NCI-H524 treated with DMSO at 0.1 percent for 48 hours (cell line): ENCODE results near the gene PLBD1.

Experiments
- DNase-seq: peaks from one replicate; lab custom pipeline; 2025; lab: John Stamatoyannopoulos, UW

PLBD1 gene

DNA sequence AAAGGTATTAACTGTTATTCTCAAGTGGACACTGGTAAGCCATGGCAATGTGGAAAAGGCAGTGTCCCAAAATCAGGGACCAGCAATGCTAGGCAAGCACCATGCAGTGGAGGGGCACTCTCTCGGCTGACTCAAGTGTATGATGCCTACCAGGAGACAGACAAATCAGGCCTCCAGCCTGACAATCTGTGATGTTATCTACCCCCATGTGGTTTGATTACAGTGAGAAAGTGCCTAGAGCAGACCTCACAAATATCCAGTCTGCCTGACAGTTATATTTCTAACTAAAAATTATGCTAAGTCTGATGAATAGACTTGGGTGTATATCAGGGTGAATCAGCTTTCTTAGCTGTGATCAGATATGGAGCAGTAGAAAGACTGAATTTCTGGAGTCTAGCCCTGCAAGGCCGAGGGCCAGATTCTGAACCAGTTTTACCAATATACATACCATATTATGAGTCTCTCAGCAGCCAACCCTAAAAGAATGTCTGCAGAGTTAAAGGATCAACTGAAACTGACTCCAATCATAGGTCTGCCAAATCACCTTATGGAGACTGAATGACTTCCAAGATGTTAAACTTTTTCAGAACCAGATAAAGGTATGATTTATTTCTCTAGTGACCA is 3.2 kb downstream of the PLBD1 start:
- no peak for DNase-seq

DNA sequence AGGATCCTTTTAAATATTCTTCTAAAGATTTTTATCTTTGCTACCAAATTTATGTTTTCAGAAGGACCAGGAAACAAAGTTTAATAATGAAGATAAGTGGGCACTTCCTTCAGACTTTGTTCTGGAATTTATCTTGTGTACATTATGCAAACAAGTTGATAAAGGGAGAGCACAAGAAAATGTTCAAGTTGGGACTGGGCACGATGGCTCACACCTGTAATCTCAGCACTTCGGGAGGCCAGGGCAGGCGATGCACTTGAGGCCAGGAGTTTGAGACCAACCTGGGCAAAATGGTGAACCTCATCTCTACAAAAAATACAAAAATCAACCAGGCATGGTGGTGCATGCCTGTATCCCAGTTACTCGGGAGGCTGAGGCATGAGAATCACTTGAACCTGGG is 4.6 kb downstream of the PLBD1 start:
- DNase-seq, result no peak

DNA sequence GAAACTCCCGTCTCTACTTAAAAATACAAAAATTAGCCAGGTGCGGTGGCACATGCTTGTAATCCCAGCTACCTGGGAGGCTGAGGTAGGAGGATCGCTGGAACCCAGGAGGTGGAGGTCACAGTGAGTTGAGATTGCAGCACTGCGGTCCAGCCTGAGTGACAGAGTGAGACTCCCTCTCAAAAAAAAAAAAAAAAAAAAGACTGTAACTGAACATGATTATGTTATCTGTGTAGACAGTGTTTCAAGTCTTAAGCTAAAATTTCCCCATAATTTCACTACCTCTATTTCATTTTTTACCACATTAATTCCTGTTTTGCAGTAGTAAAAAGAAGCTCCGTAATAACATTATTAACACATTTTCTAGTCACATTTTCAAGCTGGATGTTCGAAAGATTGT is 5.4 kb downstream of the PLBD1 start:
- no peak for DNase-seq

DNA sequence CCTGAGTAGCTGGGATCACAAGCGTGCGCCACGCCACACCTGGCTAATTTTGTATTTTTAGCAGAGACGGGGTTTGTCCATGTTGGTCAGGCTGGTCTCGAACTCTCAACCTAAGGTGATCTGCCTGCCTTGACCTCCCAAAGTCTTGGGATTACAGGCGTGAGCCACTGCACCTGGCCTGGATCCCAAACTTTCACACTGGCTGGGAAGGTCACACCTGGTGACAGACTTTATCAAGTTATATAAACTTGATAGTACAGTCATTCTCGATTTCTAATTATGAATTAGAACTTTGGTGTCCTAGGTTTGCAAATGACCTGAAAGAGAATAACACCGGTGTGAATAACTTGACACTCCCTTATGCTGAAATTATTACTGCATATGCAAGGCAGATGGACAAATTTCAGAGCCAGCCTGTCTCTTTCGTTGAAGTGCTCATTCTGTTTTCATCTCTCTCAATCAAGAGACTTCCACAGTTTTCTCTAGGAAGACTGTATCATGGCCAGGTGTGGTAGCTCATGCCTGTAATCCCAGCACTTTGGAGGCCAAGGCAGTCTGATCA is 5.9 kb downstream of the PLBD1 start:
- no peak for DNase-seq

DNA sequence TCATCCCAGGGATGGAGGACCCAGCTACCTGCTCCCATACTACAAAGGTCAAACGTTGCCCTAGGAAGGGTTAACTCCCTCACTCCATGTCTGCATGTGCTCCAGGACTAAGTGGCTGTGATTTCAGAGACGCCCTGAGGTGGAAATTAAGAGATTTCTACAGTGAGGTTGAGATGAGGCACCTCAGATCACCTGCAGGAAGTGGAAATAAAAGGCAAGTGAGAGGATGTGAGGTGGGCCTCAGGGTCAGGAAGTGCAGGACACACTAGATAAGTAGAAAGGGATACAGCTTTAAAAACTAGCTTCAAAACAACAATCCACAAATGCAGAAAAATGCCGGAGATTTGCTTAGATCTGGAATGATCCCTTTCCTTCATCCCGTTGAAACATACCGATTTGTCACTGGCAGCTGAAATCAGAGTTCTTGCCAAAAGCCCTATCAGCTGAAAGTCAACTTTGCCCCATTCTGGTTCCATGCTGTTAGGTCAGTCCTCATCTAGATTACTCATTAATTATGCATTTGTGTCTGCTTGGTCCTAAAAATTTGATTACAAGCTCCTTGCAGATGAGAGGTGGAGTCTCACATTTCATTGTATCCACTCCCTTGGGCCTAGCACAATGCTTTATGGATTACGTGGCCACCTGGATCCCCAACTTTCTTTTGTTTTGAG is 6.6 kb downstream of the PLBD1 start:
- DNase-seq, result no peak

DNA sequence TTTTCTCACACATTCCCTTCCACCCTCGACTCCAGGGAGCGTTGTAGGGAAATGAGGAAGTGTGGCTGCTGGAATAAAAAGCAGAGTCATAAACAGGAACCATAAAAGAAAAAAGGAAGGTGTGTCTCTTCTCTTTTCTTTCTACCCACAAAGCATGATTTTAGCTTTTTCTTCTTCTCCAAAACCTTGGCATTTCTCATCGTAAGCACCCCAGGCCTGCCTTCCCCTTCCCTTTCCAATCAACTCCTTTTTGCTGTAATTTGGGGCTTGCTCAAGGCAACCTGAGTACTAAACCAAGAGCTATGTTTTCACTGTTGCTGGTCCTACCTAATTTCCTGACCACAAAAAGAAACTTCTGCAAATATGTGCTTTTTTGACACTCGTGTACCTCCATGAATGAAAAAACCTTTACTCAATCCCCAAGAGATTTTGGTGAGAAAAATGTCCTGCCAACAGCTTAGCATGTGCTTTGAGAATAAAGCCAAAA is 9.2 kb downstream of the PLBD1 start:
- DNase-seq, result no peak

DNA sequence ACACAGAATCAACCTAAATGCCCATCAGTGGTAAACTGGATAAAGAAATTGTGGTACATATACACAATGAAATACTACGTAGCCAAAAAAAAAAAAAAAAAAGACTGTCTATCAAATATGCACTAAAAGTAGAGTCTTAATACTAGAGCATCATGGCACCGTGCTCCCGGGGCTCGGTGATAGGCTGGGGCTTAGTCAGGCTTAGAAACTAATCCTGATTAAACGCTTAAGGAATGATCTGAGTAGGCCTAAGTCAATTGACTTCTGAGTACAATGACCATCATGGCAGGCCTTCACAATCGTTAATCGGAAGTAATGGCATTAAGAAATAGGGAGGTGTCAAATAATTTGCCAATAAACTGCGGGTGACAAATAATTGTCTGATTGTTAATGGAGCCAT is 9.7 kb downstream of the PLBD1 start:
- DNase-seq, result no peak

DNA sequence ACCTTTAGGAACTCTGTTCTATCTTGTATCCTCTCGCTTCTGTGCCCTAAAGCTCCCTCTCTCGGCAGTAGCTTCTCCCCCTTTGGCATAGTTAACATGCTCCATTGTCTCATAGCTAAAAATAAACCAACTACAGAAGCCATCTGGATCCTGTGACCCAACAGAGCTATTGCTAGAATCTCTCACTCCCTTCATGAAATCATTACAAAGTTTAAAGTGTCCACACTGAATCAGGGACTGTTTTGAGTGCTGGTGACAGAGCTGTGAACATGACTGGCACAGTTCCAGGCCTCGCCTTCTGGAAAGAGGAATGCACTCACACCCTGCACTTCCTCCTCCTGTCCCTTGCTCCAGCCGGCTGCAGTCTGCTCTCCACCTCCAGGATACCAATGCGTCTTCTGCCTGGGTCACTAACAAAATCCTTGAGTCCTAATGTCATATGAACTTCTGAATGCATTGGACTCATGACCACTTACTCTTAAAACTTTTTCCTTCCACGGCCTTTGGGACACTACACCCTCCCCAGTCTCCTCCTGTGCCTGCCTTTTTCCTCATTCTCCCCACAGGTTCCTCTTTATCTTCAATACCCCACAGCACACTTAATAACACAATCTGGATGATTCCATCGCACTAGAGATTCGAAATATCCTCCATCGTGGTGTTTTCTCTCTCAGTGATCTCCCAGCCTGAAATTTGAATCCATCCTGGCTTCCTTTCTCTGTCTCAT is 13.2 kb downstream of the PLBD1 start:
- no peak for DNase-seq

DNA sequence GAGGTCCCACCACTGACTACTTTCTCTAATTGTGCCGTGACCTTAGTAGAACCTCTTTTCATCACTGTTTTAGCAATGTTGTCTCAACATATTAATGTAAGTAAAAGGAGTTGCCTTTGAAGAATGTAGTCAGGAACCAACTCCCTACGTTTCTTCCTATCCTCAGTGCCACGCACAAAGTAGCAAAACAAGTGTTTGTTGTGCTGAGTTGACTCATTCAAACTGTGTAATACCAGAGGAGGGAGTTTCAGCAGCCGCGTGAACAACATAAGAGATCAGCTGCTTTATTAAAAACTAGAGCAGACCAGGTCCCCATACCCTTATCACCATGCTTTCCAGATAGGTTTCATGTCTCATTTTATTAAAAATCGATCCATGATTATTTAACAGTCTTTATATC is 19.1 kb downstream of the PLBD1 start:
- DNase-seq, result no peak

DNA sequence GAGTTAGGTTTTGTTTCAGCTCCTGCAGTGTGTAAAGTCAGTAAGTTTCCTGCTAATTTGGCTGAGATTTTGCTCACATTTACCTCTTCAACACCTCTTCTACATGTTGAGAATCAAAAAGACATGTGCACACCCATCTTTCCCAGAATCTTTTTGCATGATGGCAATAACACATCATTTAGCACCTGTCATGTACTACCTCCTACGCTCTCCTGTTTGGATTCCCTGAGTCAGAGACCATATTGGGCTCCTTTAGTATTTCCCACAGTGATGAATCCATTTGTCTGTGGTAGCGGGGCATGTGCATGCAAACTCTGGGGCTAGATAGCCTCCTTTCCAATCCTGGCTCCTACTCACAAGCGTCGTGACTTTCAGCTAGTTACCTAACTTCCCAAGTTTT is 20.1 kb downstream of the PLBD1 start:
- no peak for DNase-seq

DNA sequence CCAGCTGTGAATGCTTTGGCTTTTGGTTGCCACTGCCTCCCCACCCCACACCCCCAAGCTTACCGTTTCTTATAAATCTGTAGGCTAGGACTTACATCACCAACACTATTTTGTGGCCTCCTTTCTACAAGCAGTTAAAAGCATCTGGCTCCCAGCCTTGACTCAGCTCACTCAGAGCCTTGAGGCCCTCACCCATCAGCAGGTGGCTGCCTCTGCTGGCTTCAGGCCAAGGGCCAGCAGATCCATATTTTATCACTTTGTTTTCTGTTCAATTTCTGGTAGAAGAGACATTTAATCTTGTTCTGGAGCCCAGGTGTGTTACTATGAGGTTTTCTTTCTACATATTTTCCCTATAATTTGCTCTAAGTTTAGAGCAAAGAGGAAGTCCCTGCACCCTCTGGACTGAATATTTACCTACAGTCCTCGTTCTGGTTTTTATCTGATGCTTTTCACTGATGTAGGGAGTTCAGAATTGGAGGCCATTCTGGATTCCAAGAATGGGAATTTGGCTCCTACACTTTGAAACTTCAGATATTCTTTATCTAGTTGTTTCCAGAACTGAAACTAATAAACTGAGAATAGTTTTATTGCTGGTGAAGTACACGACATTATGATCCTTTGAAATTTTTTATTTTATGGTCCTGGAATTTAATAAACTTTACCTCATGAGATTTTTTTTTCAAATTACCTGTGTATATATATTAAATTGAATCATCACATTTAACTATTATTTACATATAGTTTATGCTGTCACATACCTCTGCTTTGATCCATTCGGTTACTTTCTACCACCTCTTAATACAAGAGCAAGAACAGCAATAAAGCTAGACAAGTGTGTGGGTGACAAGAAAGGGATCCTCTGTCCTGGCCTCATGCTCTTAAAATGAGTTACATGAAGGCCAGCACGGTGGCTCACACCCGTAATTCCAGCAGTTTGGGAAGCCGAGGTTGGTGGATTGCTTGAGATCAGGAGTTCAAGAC is 22.2 kb downstream of the PLBD1 start:
- DNase-seq, result no peak

DNA sequence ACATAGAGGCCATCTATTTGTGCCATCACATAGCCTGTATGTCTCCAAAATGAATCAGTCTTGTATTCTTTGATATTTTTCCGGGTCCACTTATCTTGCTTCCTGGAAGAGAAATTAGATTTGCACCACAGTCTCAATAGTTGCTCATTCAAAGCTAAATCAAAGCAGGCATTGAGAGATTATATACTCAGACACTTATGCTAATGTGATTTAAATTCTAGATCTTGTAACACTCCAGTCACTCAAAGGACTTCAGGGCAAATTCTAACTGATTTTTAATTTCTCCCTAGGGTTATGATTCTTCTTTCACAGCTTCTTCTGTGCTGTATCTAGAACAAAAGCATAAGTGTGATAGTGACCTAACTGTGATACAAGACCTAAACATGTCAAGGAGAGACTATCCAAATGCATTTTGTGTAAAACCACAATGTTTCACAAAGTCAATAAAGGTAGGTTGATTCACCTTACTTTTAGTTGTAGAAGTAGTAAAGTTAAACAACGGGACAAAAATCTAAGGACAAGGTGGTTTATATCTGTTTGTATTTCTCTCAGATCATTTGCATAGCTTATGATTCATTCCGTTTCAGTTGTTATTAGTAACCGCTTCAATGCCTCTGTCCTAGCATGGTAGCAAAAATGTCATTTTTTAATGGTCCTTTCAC is 26.8 kb downstream of the PLBD1 start:
- DNase-seq, result no peak

DNA sequence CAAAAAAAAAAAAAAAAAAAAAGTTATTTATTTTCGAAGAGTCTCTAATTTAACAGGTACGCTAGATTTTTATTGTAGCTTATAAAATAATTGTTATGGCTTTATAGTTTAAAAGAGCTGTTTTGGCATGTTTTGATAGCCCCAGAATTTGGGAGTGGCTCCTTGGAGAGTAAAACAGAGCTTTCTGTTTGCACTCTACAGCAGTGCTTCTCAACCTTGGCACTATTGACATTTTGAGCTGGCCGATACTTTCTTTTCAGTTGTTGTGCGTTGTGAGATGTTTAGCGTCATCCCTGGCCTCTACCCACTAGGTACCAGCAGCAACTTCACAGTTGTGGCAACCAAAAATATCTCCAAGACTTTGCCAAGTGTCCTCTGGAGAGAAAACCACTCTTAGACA is 30.6 kb downstream of the PLBD1 start:
- no peak for DNase-seq

DNA sequence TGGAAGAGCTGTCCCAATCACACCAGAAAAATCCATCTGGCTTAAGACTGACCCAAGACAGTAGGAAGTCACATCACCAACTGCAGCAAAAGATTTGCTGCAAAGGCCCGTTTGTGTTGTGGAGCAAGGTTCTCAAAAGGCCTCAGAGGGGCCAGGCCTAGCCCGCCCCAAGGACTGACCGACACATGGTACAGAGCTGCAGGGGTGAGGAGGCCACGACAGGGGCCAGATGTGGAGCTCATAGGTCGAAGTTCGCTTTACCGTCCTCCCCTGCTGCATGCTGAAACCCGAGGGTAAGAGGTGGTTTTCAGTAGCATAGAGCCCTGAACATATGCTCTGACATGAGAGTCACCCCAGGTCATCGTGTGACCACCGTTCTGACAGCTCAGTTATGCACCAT is 35.5 kb downstream of the PLBD1 start:
- no peak for DNase-seq

DNA sequence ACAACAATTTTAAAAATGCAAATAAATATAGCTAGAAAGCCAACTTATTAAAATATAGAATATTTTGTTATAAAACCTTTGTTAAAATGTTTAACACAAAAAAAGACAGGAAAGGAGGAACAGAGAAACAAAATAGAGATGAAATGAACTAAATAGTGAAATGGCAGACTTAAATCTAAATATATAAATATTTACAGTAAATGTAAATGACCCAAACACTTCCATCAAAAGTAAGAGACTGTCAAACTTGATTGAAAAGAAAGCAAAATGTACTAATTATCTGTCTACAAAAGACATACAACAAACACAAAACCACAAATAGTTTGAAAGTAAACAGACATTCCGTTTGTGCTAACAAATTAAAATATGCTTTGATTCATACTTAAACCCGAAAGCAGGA is 41.7 kb downstream of the PLBD1 start:
- DNase-seq, result no peak

DNA sequence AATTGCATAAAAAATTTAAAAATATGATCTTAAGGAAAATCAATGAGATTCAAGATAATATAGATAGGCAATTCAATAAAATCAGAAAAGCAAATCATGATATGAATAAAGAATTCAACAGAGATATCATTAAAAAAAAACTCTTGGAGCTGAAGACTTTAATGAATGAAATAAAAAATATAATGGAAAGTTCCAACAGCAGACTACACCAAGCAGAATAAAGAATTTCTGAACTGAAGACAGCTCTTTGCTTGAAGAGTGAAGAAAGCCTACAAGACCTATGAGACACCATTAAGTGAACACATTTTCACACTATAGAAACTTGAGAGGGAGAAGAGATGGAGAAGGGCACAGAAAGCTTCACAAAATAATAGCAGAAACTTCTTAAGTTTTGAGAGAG is 45.9 kb downstream of the PLBD1 start:
- no peak for DNase-seq

DNA sequence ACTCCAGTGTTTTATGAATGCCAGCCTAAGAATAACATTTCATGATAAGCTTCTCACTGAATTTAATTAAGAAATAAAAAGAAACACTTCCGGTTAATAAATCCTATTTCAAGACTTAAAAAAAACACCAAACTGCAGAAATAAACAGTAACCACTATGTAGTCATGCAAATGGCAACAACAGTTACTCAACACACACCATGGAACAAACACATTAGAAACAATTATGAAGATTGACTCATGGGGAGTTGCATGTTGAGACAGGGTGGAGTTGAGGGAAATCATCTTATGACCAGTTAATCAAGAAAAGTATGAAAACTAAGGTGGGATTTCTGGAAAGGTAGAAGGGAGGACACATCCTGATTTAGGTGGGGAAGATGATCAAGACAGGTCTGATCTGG is 52.7 kb downstream of the PLBD1 start:
- no peak for DNase-seq

DNA sequence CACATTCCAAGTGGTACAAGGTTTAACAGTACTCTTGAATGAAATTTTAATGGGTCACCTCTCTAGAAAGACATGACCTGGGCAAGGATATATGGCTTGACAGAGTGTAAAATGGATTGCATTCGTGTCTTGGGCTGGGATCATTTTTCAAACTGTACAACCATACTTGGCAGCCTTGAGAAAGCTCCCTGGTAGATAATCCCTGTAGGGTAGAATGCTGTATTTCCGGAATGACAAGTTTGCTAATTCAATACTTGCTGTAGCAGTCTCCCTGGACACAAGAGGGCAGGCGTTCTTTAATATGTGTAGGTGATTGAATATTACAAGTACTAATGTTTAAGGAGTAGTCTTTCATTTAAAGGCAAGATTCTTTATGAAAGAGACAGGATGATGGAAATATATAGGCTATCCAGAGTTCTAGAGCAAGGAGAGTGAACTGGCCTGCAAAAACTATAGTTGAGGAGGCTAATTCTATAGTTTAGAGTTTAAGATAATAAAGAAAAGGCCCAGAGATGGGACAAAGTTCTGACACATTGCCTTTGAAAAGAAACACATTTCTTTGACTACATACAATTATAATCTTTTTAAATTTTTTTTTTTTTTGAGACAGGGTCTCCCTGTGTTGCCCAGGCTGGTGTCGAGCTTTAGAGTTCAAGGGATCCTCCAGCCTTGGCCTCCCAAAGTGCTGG is 53.4 kb downstream of the PLBD1 start:
- peak; percentile 2 for DNase-seq

DNA sequence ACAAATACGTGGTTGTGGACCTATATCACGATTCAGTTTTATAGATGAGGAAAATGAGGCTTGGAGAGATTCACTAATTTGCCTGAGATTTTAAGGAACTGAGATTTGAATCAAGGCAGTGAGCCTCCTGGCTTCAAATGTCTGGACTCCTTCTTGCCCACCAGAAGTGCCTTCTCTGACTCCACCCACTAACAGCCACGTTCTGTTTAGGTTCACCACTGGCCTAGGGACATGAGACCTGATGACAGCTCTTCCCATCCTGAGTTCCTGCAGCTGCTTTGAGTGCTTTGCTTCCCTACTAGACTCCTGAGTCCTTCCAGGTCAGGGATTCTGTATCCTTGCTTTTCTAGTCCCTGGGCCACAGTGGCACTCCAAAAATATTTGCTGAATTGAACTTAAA is 57.1 kb downstream of the PLBD1 start:
- DNase-seq, result no peak
